Left lung (tissue), 10 donors: ENCODE results near the gene RNASE4. TPM values are rescaled to one million over a fixed set of nuclear protein-coding genes. Genes with fewer than 3 reads are reported as not detected.

Experiments
- ATAC-seq: fragments of 200-7000 bp; cut with Tn5 transposase; one replicate; pipeline ENCODE4 v1.9.1; 2020; ENCODE audit warnings: moderate library complexity
- DNase-seq, 4 donors: peaks; one replicate each; pipeline ENCODE4 v3.0.0-alpha.2; 2013 to 2020
- H3K27ac ChIP-seq, 2 donors: fragments of 200-600 bp; sonication (generic) in 1 of 2; one replicate each; pipeline versions ENCODE4 v1.5.0 to v1.8.0; 2020 to 2021
- H3K27me3 ChIP-seq, 2 donors: fragments of 200-600 bp; sonication (generic) in 1 of 2; one replicate each; pipeline versions ENCODE4 v1.5.0 to v1.8.0; 2020 to 2021
- H3K36me3 ChIP-seq, 2 donors: fragments of 200-600 bp; sonication (generic) in 1 of 2; one replicate each; pipeline versions ENCODE4 v1.5.0 to v1.8.0; 2020 to 2021
- H3K4me1 ChIP-seq, 2 donors: fragments of 200-600 bp; one replicate each; pipeline ENCODE4 v1.8.0; 2021
- H3K4me3 ChIP-seq, 2 donors: fragments of 200-600 bp; sonication (generic) in 1 of 2; one replicate each; pipeline versions ENCODE4 v1.5.0 to v1.8.0; 2020 to 2021; ENCODE audit warnings: mild to moderate bottlenecking in 1 of 2
- H3K9me3 ChIP-seq, 2 donors: fragments of 200-600 bp; sonication (generic) in 1 of 2; one replicate each; pipeline versions ENCODE4 v1.5.0 to v1.8.0; 2020 to 2021
- CTCF ChIP-seq, 2 donors: fragments of 200-600 bp; sonication (generic) in 1 of 2; IDR thresholded peaks; one replicate each; pipeline versions ENCODE4 v1.5.0 to v1.8.0; 2021; ENCODE audit warnings: antibody characterized with exemption in 2 of 2
- intact Hi-C, 2 donors: fragments of 100-400 bp; cut with DNase I; formaldehyde crosslinking; loops; one replicate each; pipeline versions ENCODE4 v1.11.2 to v1.14.2; 2022
- polyA plus RNA-seq, 6 donors: library from polyadenylated mRNA; unstranded; fragments of 120-200 nt; gene quantifications; one replicate each; pipeline ENCODE4 v1.2.1, GENCODE V29; 2013; ENCODE audit not compliant: insufficient read length in 6 of 6
- total RNA-seq, 2 donors: library from RNA; stranded (reverse); fragmentation: NEBNext Ultra II Directional; extraction: Animal tissue kit (Norgen Biotek cat#: 25700); gene quantifications; one replicate each; pipeline ENCODE4 v1.2.1, GENCODE V29; 2021
- donor health status: DM: no; HTN: yes; CAD: no.
- donor health status: DM: no; HTN: no; CAD: no.

RNASE4 gene
- total and polyA plus RNA-seq, 8 donors = 5.1 to 18.5 (median 6.7) TPM

GRCh38 chr14:20684662-20685456, 499 bp downstream of the RNASE4 start:
- ATAC-seq (peak; percentile 2), DNase-seq (peak in 3 of 4 donors; percentile 43 to 68 (median 48))
- peak overlapping the region; percentile 67 to 77 for H3K4me3 ChIP-seq
- TF ChIP-seq CTCF (IDR thresholded peaks at IDR 0.05) = no peak
- intact Hi-C loops = loop anchor here (5.0 kb wide), 1 partner anchor 73 kb away; no protein-coding TSS in a partner anchor
- H3K27me3 ChIP-seq = no peaks in the 10 kb centered on the region
- no peaks in the 10 kb centered on the region for H3K36me3 ChIP-seq
- H3K9me3 ChIP-seq = no peaks in the 10 kb centered on the region
- peaks cover 21 to 63% of the 10 kb centered on the region in 2 donors for H3K4me1 ChIP-seq
- H3K27ac ChIP-seq = peak overlapping the region; percentile 99 to 100

- Histone ChIP-seq H3K4me3 (peak overlapping the region; percentile 3 to 10), H3K4me1 (peaks cover 11 to 46% of the 10 kb centered on the region in 2 donors), H3K9me3 (no peaks in the 10 kb centered on the region), H3K36me3 (no peaks in the 10 kb centered on the region), H3K27me3 (no peaks in the 10 kb centered on the region), H3K27ac (peak overlapping the region; percentile 57 to 99)
- ATAC-seq (no peak), DNase-seq (peak in 1 of 4 donors; percentile 54)
- TF ChIP-seq CTCF (IDR thresholded peaks at IDR 0.05) = no peak
- intact Hi-C loops = loop anchor here in 1 of 2 donors (5.0 kb wide), 1 partner anchor 74 kb away; no protein-coding TSS in a partner anchor
Observed at GRCh38 chr14:20686386-20687143, 2.2 kb downstream of the RNASE4 start.

GRCh38 chr14:20687362-20688166, 3.2 kb downstream of the RNASE4 start:
- TF ChIP-seq CTCF (IDR thresholded peaks at IDR 0.05) = no peak
- no peaks in the 10 kb centered on the region for H3K9me3 ChIP-seq
- no peak overlapping the region for H3K4me3 ChIP-seq
- peaks cover 11 to 40% of the 10 kb centered on the region in 2 donors for H3K4me1 ChIP-seq
- no peaks in the 10 kb centered on the region for H3K36me3 ChIP-seq
- H3K27ac ChIP-seq = no peak overlapping the region
- no peaks in the 10 kb centered on the region for H3K27me3 ChIP-seq
- DNase-seq = no peak
- no peak for ATAC-seq
- intact Hi-C loops = loop anchor here in 1 of 2 donors (5.0 kb wide), 1 partner anchor 75 kb away; no protein-coding TSS in a partner anchor

GRCh38 chr14:20688167-20688839, 3.9 kb downstream of the RNASE4 start, which contains the start of gene ANG:
ANG (plus strand) TSS chr14:20688764; CDS start chr14:20693565, 4,801 bp downstream.
- H3K4me3 ChIP-seq = no peak within 1 kb of the TSS
- ATAC-seq (no peak), DNase-seq (no peak)
- peaks cover 11 to 40% of the 10 kb centered on the region in 2 donors for H3K4me1 ChIP-seq
- TF ChIP-seq CTCF (IDR thresholded peaks at IDR 0.05) = no peak
- no peaks in the 10 kb centered on the region for H3K9me3 ChIP-seq
- intact Hi-C loops = loop anchor here in 1 of 2 donors (5.0 kb wide), 1 partner anchor 76 kb away; no protein-coding TSS in a partner anchor
- H3K27me3 ChIP-seq = no peaks in the 10 kb centered on the region
- H3K27ac ChIP-seq = no peak within 1 kb of the TSS
- H3K36me3 ChIP-seq = no peaks in the 10 kb centered on the region
